ENCODE data around the gene CCDC61. TPM values are rescaled to one million over a fixed set of nuclear protein-coding genes. Genes with fewer than 3 reads are reported as not detected.

The CCDC61 gene
- total RNA-seq, 2 experiments from 2014 or later: 4.9 to 6.6 TPM

DNA sequence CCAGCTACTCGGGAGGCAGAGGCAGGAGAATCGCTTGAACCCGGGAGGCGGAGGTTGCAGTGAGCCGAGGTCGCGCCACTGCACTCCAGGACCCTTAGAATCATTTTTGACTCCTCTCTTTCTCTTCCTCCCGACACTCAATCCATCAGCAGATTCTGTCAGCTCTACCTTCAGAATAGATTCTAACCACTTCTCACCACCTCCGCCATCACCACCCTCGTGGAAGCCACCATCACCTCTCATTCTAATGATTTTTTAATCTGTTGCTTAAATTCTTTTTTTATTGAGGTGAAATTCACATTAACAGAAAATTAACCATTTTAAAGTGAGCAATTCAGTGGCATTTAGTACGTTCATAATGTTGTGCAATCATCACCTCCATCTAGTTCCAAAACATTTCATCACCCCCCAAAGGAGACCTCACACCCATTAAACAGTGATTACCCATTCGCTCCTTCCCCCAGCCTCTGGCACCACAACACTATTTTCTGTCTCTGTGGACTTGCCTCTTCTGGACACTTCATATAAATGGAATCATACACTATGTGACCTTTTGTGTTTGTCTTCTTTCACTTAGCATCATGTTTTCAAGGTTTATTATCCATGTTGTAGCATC lies 5.0 kb upstream of the CCDC61 start:
- peaks cover 0 to 5% of the 10 kb centered on the region in 2 experiments for H3K27me3 ChIP-seq (ENCODE audit: control insufficient read depth in 1 of 2, insufficient read depth in 2 of 2, low read length in 2 of 2)
- no peak overlapping the region for H3K27ac ChIP-seq (ENCODE audit: low read depth in 1 of 2, low read length in 2 of 2)
- no peaks in the 10 kb centered on the region for H3K4me1 Mint-ChIP-seq (ENCODE audit: low read depth)
- CTCF ChIA-PET: interaction anchor here (0.6 kb wide), 1 partner anchor 10 kb away, joined by 4 read pairs; no protein-coding TSS in a partner anchor
- no peak for ATAC-seq (ENCODE audit: poor library complexity)
- intact Hi-C loops (cut with DNase I, micrococcal nuclease): loop anchor here (10.0 kb wide), 2 partner anchors 195 to 905 kb away; partner anchors contain the start of gene DMWD (in 1 of the 2)
- H3K27ac Mint-ChIP-seq: no peak overlapping the region
- no peak for DNase-seq
- H3K9me3 Mint-ChIP-seq: no peaks in the 10 kb centered on the region
- no peak overlapping the region for H3K4me3 Mint-ChIP-seq
- POLR2A ChIA-PET: no interaction called here
- H3K36me3 ChIP-seq (ENCODE audit: insufficient read depth, low read length): no peaks in the 10 kb centered on the region
- no peaks in the 10 kb centered on the region for H3K36me3 Mint-ChIP-seq (ENCODE audit: low read depth)
- peaks cover 15% of the 10 kb centered on the region for H3K27me3 Mint-ChIP-seq
- H3K4me3 ChIP-seq (ENCODE audit: low read length): no peak overlapping the region
- TF ChIP-seq, protein P1, sequence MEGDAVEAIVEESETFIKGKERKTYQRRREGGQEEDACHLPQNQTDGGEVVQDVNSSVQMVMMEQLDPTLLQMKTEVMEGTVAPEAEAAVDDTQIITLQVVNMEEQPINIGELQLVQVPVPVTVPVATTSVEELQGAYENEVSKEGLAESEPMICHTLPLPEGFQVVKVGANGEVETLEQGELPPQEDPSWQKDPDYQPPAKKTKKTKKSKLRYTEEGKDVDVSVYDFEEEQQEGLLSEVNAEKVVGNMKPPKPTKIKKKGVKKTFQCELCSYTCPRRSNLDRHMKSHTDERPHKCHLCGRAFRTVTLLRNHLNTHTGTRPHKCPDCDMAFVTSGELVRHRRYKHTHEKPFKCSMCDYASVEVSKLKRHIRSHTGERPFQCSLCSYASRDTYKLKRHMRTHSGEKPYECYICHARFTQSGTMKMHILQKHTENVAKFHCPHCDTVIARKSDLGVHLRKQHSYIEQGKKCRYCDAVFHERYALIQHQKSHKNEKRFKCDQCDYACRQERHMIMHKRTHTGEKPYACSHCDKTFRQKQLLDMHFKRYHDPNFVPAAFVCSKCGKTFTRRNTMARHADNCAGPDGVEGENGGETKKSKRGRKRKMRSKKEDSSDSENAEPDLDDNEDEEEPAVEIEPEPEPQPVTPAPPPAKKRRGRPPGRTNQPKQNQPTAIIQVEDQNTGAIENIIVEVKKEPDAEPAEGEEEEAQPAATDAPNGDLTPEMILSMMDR (IDR thresholded peaks at IDR 0.05): no peak
- H3K4me1 ChIP-seq (ENCODE audit: insufficient read depth, low read length): peaks cover 4% of the 10 kb centered on the region
- H3K9me3 ChIP-seq (ENCODE audit: control insufficient read depth in 1 of 2, insufficient read depth in 1 of 2, low read length in 2 of 2): no peaks in the 10 kb centered on the region

DNA sequence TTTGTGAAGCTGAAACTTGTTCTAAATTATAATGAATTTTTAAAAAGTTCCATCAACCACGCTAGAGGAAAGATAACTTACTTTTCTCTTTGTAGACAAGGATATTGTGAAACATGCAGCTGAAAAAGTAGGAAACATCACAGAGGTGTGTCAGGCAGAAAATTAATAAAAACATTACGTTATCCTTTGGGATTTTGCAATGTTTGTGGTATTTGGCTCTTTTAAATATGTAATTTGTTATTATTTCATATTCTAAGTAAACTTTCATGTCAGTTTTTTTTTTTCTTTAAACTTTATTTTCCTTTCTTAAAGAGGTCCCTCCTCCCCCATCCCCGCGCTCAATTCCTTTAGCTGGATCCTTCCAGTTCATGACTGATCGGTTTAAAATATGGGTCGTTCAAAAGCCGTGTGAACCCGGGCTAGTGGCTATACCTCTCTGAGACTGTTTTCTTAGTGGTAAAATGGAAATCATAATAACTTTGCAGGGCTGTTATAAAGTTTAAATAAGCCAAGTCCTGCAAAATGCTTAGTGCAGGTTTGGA lies 740 bp upstream of the CCDC61 start:
- H3K36me3 ChIP-seq (ENCODE audit: insufficient read depth, low read length): peaks cover 4% of the 10 kb centered on the region
- no peak overlapping the region for H3K27ac ChIP-seq (ENCODE audit: low read depth in 1 of 2, low read length in 2 of 2)
- TF ChIP-seq, protein P1 (IDR thresholded peaks at IDR 0.05): no peak
- ATAC-seq (ENCODE audit: poor library complexity) (no peak), DNase-seq (no peak)
- Mint-ChIP-seq H3K27ac (no peak overlapping the region), H3K4me1 (ENCODE audit: low read depth) (peaks cover 10% of the 10 kb centered on the region), H3K36me3 (ENCODE audit: low read depth) (peaks cover 8% of the 10 kb centered on the region), H3K4me3 (no peak overlapping the region), H3K9me3 (no peaks in the 10 kb centered on the region), H3K27me3 (peaks cover 9% of the 10 kb centered on the region)
- peak overlapping the region; percentile 54 for H3K4me3 ChIP-seq (ENCODE audit: low read length)
- no peaks in the 10 kb centered on the region for H3K9me3 ChIP-seq (ENCODE audit: control insufficient read depth in 1 of 2, insufficient read depth in 1 of 2, low read length in 2 of 2)
- intact Hi-C loops (cut with DNase I, micrococcal nuclease): loop anchor here (2.0 to 10.0 kb wide), 3 partner anchors 132 to 910 kb away; partner anchors contain the start of genes DMWD (in 1 of the 2) and SYMPK (in 1 of the 2)
- POLR2A ChIA-PET: interaction anchor here (0.6 to 1.6 kb wide), 6 partner anchors 22 to 132 kb away, joined by 3 to 11 read pairs (median 6); partner anchors contain the start of genes IRF2BP1, MYPOP and SYMPK
- CTCF ChIA-PET: interaction anchor here (1.3 to 2.4 kb wide), 3 partner anchors 23 to 178 kb away, joined by 3 to 14 read pairs (median 7); no protein-coding TSS in a partner anchor
- H3K4me1 ChIP-seq (ENCODE audit: insufficient read depth, low read length): peaks cover 21% of the 10 kb centered on the region
- peaks cover 0 to 2% of the 10 kb centered on the region in 2 experiments for H3K27me3 ChIP-seq (ENCODE audit: control insufficient read depth in 1 of 2, insufficient read depth in 2 of 2, low read length in 2 of 2)

DNA sequence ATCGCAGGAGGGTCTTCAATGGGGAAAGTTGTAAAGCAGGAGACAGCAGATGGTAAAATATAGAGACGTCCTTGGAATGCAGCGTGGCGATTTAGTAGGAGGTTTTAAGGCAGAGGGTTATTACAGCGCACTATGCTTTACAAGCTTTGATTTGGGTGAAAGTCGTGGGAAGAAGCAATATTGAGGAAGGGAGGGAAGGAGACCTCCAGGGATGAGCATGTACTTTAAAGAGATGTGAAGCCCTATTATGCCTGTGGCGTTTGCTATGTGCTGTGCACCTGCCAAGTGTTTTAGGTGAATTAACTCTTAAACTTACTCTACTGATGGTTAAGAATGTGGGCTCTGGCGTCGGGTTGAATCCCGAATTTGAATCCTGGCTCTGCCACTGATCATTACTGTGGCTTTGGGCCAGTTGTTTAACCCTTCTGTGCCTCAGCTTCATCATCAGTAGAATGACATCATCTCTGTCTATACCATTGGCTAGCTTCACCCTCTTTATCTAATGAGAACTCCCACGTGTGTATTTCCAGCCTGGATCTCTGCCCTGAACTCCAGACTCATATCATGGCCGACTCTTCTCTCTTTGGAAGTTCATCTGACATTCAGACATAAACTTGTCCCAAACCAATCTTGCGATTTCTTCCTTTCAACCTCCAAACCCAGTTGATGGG lies 583 bp downstream of the CCDC61 start:
- H3K9me3 ChIP-seq (ENCODE audit: control insufficient read depth in 1 of 2, insufficient read depth in 1 of 2, low read length in 2 of 2): no peaks in the 10 kb centered on the region
- intact Hi-C loops (cut with DNase I, micrococcal nuclease): loop anchor here (1.0 to 10.0 kb wide), 9 partner anchors 21 to 911 kb away; partner anchors contain the start of genes IRF2BP1 (in 2 of the 2), DMWD (in 1 of the 2), MYPOP (in 1 of the 2) and SYMPK (in 1 of the 2)
- ATAC-seq (ENCODE audit: poor library complexity) (no peak), DNase-seq (no peak)
- H3K9me3 Mint-ChIP-seq: no peaks in the 10 kb centered on the region
- H3K36me3 Mint-ChIP-seq (ENCODE audit: low read depth): peaks cover 9% of the 10 kb centered on the region
- H3K36me3 ChIP-seq (ENCODE audit: insufficient read depth, low read length): peaks cover 4% of the 10 kb centered on the region
- H3K27me3 Mint-ChIP-seq: no peaks in the 10 kb centered on the region
- no peak overlapping the region for H3K4me3 Mint-ChIP-seq
- peaks cover 34% of the 10 kb centered on the region for H3K4me1 ChIP-seq (ENCODE audit: insufficient read depth, low read length)
- H3K4me3 ChIP-seq (ENCODE audit: low read length): peak overlapping the region; percentile 79
- peaks cover 24% of the 10 kb centered on the region for H3K4me1 Mint-ChIP-seq (ENCODE audit: low read depth)
- peaks cover 0 to 2% of the 10 kb centered on the region in 2 experiments for H3K27me3 ChIP-seq (ENCODE audit: control insufficient read depth in 1 of 2, insufficient read depth in 2 of 2, low read length in 2 of 2)
- ChIA-PET POLR2A (interaction anchor here (0.6 to 1.6 kb wide), 6 partner anchors 21 to 399 kb away, joined by 3 to 11 read pairs (median 6); partner anchors contain the start of genes IRF2BP1, MYPOP and SYMPK), CTCF (interaction anchor here (1.0 to 2.4 kb wide), 5 partner anchors 9 to 226 kb away, joined by 3 to 14 read pairs (median 5); no protein-coding TSS in a partner anchor)
- peak overlapping the region; percentile 49 to 67 for H3K27ac ChIP-seq (ENCODE audit: low read depth in 1 of 2, low read length in 2 of 2)
- no peak overlapping the region for H3K27ac Mint-ChIP-seq
- TF ChIP-seq, protein P1 (IDR thresholded peaks at IDR 0.05): no peak
